Neural progenitor cell (in vitro differentiated cells): Measurements from ENCODE around the gene ZIC5.

Experiments
- CTCF ChIP-seq: fragments of 200-600 bp; sonication (generic); IDR thresholded peaks from 2 replicates; pipeline ENCODE4 v1.5.1; 2017; ENCODE audit warnings: antibody characterized with exemption, mild to moderate bottlenecking
- EZH2 ChIP-seq: fragments of 200-600 bp; sonication (generic); IDR thresholded peaks from 2 replicates; pipeline ENCODE4 v1.6.1; 2017; ENCODE audit warnings: antibody characterized with exemption, mild to moderate bottlenecking, moderate library complexity
- EZH2phosphoT487 ChIP-seq: fragments of 200-600 bp; sonication (generic); IDR thresholded peaks from 2 replicates; pipeline ENCODE4 v1.6.1; 2017; ENCODE audit warnings: antibody characterized with exemption

DNA sequence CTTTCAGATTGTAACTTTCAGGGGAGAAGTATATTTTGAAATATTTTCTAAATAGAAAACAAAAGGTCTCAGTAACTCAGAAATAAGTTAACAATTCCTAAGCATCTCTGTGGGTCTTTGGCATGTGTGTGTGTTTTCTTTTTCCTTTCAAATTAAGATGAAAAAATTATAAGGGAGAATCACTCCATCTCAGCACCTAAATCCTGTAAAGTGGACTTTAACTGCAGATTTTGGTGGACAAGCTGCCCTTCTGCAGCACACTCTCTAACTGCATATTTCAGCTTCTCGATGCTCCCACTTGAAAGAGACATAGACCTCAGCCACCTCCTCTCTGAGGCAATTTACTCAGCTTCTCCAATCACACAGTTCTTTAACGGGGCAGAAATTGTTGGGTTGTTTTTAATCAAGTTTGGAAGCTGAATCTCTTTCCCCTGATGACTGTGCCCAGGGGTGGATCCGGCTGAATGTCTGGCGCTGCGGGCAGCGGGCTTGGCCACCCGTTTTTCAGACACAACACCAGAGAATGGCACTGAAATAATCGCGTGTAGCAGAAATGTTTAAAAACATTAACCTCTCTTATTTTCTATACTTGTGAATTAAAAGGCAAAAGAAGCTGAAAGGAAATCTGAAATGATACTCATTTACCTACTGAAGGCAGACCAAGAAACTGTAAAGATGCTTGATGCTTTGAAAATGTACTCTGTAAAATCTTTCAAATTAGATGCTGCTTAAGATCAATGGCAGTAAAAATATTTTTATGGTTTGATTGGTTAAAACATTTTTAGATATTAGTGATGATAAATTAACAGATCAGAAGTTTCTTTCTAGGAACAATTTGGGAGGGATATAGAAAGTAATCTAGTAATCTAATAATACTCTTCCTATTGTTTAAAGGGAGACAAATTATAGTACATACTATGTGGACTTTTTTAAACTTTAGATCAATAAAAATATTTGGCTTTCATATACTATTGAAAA, 22.4 kb upstream of the ZIC5 start:
- TF ChIP-seq EZH2phosphoT487, result no peak
- TF ChIP-seq CTCF, result no peak
- peak; percentile 20 for TF ChIP-seq EZH2
